GM19035 (cell line): ENCODE measurements around the gene FMNL2.

Experiments
- ATAC-seq: cut with Tn5 transposase; IDR thresholded peaks from one replicate; pipeline ENCODE4 v1.9.1; 2021; ENCODE audit not compliant: unreplicated experiment

Gene FMNL2

GRCh38 chr2:152492911-152493310 is 157.9 kb downstream of the FMNL2 start:
- ATAC-seq, result no peak

GRCh38 chr2:152493417-152493816 is 158.4 kb downstream of the FMNL2 start:
- no peak for ATAC-seq

GRCh38 chr2:152493945-152494528 is 159.1 kb downstream of the FMNL2 start:
- ATAC-seq, result no peak

- no peak for ATAC-seq
These were observed 161.4 kb downstream of the FMNL2 start for GRCh38 chr2:152496371-152496770.

- peak; percentile 66 for ATAC-seq
These were observed 162.6 kb downstream of the FMNL2 start for GRCh38 chr2:152497481-152498052.

- ATAC-seq, result no peak
These were observed 164.4 kb downstream of the FMNL2 start for GRCh38 chr2:152499331-152499816.

GRCh38 chr2:152499896-152500735 is 165.1 kb downstream of the FMNL2 start:
- ATAC-seq, result no peak

GRCh38 chr2:152500772-152501171 is 165.8 kb downstream of the FMNL2 start:
- no peak for ATAC-seq

GRCh38 chr2:152501666-152502065 is 166.7 kb downstream of the FMNL2 start:
- ATAC-seq, result no peak

- ATAC-seq, result no peak
These were observed 169.6 kb downstream of the FMNL2 start for GRCh38 chr2:152504618-152505017.

- ATAC-seq, result peak; percentile 43
These were observed 170.5 kb downstream of the FMNL2 start for GRCh38 chr2:152505495-152505906.

GRCh38 chr2:152506843-152507242 is 171.9 kb downstream of the FMNL2 start:
- ATAC-seq, result peak; percentile 68

GRCh38 chr2:152507907-152508306 is 172.9 kb downstream of the FMNL2 start:
- ATAC-seq, result no peak

GRCh38 chr2:152508446-152508845 is 173.5 kb downstream of the FMNL2 start:
- no peak for ATAC-seq

GRCh38 chr2:152509772-152510491 is 175.0 kb downstream of the FMNL2 start:
- no peak for ATAC-seq

GRCh38 chr2:152510621-152511020 is 175.6 kb downstream of the FMNL2 start:
- no peak for ATAC-seq

GRCh38 chr2:152511981-152512380 is 177.0 kb downstream of the FMNL2 start:
- no peak for ATAC-seq

GRCh38 chr2:152513029-152513428 is 178.1 kb downstream of the FMNL2 start:
- no peak for ATAC-seq

GRCh38 chr2:152513681-152514080 is 178.7 kb downstream of the FMNL2 start:
- no peak for ATAC-seq

GRCh38 chr2:152518034-152518433 is 183.1 kb downstream of the FMNL2 start:
- ATAC-seq, result no peak
